Right renal cortex interstitium (tissue), 3 donors: ENCODE results near the gene KCNQ2. TPM values are rescaled to one million over a fixed set of nuclear protein-coding genes. Genes with fewer than 3 reads are reported as not detected.

Source experiments
- DNase-seq, 3 donors: peaks; one replicate each; pipeline ENCODE4 v3.0.0-alpha.2; 2013; ENCODE audit warnings: low read depth in 3 of 3, low spot score in 2 of 3
- polyA plus RNA-seq, 3 donors: library from polyadenylated mRNA; unstranded; fragments of 120-200 nt; gene quantifications; one replicate each; pipeline ENCODE4 v1.2.1, GENCODE V29; 2013; ENCODE audit not compliant: insufficient read length in 3 of 3

The KCNQ2 gene
- polyA plus RNA-seq, 3 donors: 3.9 to 6.1 (median 4.9) TPM

- no peak for DNase-seq
These were observed 50.5 kb downstream of the KCNQ2 start for GRCh38 chr20:63421913-63422312.

GRCh38 chr20:63421094-63421692 lies 51.3 kb downstream of the KCNQ2 start:
- no peak for DNase-seq

GRCh38 chr20:63420359-63421093 lies 51.9 kb downstream of the KCNQ2 start:
- DNase-seq: no peak

DNA sequence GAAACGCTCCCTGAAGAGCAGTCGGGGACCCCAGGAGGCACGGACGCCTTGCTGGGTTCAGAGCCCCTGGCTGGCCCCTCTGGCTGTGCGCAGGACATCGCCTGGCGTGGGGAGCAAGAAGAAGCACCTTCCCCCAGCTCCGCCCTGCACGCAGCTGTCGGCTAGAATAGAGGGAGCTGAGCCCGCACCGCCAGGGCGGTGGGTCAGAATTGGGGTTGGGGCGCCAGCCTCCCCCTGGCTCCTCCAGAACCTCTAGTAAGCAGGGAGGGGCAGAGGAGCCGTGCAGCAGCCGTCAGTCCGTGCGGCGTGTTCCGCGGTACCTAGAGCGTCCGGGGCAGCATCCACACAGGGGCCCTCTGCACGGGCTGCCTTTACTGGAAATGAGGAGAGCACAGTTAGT lies 53.2 kb downstream of the KCNQ2 start:
- no peak for DNase-seq

DNA sequence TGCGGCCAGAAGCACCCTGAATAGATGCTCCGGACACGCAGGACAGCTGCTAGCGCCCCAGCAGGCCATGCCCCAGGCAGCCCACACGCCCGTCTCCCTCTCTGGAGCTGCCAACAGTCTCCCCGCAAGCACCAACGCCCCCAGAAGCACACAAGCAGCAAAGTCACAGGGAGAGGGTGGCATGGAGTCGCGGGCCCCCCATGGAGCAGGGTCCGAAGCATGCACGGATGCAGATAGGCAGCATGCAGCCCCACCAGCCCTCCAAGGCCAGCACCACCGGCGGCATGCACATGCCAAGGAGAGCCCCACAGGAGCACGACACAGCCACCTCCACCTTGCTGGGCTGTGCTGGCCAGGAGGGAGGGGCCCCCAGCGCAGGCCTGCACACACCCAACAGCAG lies 53.8 kb downstream of the KCNQ2 start:
- DNase-seq: no peak

DNA sequence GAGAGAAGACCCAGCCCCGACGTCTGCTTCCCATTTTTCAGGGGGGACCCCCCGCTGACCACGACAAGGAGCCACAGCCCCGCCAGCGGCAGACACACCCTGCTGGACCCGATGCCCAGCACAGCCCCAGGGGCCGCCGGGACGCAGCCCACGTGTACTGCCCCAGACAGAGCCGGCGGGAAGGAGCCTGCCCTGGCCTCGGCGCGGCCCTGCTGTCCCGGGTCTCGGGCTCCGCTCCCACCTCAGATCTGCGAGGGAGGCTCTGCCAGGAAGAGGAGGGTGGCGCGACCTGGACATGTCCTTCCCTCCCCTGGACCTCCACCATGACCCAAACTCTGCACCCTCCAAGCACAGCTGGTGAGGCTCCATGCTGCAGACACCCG lies 54.7 kb downstream of the KCNQ2 start:
- no peak for DNase-seq

DNA sequence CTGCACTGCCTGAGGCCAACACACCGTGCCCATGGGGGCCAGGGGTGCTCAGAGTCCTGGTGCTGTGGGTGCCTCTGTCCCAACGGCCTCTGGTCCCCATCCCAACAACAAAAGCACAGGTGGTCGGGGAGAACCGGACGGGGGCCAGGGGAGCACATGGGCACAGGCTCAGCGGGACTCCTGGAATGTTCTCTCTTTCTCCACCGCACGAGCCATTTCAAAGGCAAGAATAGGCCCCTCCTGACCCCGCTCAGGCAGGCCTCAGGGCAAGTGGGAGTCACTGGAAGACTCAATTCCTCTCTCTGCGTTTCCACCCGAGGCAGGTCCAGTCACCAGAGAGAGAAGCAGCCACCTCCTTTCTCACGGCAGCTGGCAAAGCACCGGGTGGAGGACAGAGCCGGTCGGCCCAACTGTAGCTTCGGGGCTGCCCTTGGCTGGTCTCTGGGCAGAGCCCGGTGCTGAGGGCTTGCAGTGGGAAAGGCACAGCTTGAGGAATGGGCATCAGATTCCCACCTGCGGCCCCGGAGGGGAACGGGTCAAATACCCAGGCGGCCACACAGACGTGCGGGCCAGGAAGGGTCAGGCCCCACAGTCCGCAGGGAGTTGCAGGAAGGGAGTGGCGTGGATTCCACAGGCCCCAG lies 55.2 kb downstream of the KCNQ2 start:
- DNase-seq: no peak

DNA sequence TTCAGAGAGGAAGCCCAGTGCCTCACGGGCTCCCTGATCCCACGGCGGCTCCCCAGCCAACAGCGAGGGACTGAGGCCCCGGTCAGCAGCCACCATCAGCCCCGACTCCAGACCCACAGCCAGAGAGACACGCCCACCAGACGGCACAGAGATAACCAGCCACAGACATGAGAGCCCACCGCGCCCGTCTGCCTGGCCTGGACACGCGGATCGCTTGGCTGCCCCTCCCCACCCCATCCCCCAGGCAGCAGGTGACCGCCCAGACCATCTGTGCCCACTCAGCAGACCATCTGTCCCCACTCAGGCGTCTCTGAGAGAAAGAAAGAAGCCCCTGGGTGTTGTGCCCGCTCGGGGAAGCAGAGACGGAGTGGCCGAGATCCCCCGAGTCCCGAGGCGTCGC lies 55.8 kb downstream of the KCNQ2 start:
- no peak for DNase-seq

DNA sequence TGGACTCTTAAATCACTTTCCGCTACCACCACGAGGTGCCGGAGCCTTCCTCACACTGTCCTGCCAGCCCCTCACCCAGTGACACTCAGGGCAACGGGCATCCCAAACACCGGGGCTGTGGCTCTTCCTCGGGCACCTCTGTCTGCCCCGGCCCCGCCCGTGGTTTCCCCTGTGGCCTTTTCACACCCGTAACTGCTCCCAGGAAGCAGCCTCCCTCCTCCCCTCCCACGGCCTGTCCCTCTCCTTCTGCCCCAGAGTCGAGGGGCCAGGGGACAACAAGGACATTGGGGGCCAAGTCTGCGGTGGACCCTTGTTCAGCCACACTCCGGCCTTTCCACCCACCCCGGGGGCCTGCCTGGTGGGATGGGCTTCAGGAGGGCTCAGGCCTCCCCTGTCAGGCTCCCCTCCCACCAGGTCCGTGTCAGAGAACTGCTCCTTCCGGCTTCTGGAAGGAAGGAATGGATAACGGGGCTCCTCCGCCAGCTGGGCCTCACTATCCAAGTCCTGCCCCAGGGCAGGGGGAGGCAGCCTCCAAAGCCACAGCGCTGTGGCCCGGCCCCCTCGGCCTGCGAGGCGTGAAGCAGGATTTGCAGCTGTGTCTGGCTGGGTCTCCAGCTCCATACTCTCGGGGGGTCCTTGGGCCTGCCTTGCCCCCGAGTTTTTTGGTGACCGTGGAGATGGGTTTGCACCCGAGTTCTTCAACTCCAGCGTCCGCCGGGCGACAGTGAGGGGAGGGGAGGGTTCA lies 56.6 kb downstream of the KCNQ2 start:
- no peak for DNase-seq

DNA sequence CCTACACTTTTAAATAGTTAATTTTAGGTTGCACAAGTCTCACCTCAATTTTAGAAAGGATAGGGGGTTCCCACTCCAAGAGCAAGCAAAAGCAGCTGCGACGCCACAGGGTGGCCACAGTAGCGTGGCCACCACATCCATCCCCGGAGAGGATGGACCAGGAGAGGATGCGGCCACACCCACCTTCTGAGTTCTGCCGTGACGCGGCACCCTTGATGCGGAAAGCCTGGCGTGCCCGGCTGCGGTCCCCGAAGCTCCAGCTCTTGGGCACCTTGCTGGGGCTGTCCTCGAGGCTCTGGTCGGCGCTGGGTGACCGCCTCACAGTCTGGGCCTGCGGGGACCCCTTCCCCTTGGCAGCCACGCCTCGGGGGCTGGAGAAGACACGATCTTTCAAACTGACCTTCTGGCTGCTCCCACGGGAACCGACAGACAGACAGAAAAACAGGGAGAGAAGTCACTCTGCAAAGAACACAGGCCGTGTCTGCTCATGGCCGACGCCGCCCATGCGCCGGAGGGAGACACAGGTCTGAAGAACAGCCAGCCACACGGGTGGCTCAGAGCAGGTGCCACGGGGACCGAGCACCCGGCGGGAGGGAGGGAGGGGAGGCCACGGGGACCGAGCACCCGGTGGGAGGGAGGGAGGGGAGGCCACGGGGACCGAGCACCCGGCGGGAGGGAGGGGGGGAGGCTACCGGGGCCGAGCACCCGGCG lies 57.6 kb downstream of the KCNQ2 start:
- no peak for DNase-seq

- no peak for DNase-seq
These were observed 58.3 kb downstream of the KCNQ2 start for GRCh38 chr20:63413963-63414684.

- no peak for DNase-seq
These were observed 59.1 kb downstream of the KCNQ2 start for GRCh38 chr20:63413323-63413722.

DNA sequence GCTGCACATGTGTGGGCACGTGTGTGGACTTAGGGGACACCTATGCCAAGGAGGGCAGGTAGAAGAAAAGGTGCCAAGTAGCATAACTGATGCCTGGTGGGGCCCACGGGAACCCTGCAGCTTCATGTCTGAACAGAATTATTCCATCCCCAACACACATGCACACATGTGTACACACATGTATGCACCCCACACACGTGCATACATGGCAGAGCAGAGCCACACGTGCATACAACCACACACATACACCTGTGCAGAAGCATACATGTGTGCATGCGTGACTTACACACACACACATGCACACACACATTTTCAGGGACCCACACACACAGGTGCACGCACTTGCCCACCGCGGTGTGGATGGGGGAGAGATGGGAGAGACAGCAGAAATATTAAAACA lies 59.6 kb downstream of the KCNQ2 start:
- DNase-seq: no peak

GRCh38 chr20:63411898-63412631 lies 60.4 kb downstream of the KCNQ2 start:
- no peak for DNase-seq

DNA sequence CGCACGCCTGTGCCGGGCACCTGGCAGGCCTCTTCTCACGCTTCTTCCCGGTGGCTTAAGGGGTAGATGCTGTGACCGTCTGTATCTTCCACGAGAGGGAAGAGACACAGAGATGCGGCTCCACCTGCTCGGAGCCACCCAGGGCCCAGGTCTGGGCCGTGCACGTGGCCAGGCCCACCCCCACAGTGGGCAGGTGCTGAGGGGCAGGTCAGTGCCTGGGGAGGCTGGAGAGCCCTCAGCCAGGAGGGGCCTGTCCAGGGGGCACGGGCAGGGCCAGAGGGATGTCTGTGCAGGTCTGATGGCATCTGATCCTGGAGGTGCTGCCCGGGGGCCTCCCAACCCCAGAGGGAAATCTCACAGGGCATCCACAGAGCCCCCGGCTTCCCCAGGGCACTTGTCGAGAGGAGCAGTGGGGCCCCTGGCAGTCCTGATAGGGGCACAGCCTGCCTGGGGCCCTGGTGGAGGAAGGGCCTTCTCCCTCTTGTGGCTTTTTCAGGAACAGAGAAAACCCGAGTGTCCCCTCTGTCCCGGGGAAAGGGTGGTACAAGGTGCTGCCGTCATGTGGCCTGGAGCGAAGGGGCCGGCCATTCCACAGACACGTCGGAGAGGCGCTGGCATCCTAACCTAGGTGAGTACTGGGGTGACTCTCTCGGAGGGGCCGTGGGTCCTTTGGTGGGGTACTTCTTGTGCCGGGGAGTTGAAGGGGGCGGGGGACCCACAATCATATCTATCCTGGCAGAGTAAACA lies 61.1 kb downstream of the KCNQ2 start:
- no peak for DNase-seq

GRCh38 chr20:63409834-63410435 lies 62.5 kb downstream of the KCNQ2 start:
- DNase-seq: no peak

DNA sequence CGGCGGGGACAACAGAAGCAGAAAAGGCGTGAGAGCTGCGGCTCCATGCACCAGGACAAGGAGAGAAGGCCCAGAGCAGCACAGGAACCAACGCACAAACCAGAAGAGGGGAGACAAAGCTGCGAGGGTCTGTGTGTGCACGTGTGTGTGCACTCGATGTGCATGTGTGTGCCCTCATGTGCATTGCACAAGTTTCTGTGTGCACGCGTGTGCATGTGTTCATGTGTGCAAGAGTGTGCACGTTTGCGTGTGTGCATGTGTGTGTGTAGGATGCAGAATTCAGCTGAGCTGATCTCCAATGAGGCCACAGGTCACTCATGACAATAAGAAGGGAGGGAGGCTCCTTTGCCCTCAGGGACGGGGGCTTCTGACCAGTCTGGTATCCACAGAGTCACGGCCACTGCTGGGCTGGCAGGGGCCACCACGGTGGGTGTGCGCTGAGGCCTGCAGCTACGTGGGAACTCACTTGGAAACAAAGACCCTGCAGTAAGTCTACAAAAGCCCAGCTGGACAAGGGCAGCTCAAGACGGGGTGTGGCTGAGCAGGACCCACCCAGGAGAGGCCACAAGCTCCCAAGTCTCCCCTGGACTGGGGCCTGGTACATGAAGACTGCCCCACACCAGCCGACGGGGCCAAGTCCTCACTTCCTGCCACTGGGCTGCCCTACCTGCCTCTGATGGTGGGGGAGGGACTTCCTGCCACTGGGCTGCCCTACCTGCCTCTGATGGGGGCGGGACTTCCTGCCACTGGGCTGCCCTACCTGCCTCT lies 63.2 kb downstream of the KCNQ2 start:
- DNase-seq: no peak

DNA sequence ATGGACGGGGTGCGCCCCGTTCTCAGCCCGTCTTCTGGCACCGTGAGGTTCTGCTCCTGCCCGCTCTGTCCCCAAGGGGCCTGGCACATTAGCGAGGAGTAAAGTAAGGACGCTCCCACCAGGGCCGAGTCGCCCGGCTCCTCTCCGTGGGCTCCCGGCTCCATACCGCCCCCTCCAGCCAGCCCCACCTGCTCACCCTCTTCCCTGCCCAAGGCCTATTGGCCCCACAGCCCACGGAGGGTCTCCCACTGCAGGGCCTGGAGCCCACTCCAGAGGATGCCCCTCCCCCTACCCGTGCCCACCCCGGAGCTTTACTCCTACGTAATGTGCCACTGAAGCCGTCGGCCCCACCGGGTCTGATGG lies 63.8 kb downstream of the KCNQ2 start:
- no peak for DNase-seq
